GM12865 (cell line): ENCODE data around the gene CFAP70.
A peak's percentile ranks its signal among the peaks of the same experiment; 100 is the strongest.

Experiments
- DNase-seq: peaks from one replicate; pipeline ENCODE4 v3.0.0; 2010; ENCODE audit warnings: low read depth
- H3K4me3 ChIP-seq: 2 replicates; pipeline ENCODE4 v1.5.1; 2011; ENCODE audit warnings: mild to moderate bottlenecking, low read depth, low read length, control low read depth
- TF ChIP-seq, protein P1 (sequence below): IDR thresholded peaks from 2 replicates; pipeline ENCODE4 v1.5.1; 2011; ENCODE audit warnings: low read length, control low read depth, low read depth, inconsistent platforms; ENCODE audit not compliant: insufficient read depth; ENCODE audit errors: missing control alignments

CFAP70 gene

GRCh38 chr10:73253225-73253555 is 105.5 kb downstream of the CFAP70 start:
- peak; percentile 36 for DNase-seq
- TF ChIP-seq, protein P1, sequence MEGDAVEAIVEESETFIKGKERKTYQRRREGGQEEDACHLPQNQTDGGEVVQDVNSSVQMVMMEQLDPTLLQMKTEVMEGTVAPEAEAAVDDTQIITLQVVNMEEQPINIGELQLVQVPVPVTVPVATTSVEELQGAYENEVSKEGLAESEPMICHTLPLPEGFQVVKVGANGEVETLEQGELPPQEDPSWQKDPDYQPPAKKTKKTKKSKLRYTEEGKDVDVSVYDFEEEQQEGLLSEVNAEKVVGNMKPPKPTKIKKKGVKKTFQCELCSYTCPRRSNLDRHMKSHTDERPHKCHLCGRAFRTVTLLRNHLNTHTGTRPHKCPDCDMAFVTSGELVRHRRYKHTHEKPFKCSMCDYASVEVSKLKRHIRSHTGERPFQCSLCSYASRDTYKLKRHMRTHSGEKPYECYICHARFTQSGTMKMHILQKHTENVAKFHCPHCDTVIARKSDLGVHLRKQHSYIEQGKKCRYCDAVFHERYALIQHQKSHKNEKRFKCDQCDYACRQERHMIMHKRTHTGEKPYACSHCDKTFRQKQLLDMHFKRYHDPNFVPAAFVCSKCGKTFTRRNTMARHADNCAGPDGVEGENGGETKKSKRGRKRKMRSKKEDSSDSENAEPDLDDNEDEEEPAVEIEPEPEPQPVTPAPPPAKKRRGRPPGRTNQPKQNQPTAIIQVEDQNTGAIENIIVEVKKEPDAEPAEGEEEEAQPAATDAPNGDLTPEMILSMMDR, result peak; percentile 0
- H3K4me3 ChIP-seq, result peak overlapping the region; percentile 87

DNA sequence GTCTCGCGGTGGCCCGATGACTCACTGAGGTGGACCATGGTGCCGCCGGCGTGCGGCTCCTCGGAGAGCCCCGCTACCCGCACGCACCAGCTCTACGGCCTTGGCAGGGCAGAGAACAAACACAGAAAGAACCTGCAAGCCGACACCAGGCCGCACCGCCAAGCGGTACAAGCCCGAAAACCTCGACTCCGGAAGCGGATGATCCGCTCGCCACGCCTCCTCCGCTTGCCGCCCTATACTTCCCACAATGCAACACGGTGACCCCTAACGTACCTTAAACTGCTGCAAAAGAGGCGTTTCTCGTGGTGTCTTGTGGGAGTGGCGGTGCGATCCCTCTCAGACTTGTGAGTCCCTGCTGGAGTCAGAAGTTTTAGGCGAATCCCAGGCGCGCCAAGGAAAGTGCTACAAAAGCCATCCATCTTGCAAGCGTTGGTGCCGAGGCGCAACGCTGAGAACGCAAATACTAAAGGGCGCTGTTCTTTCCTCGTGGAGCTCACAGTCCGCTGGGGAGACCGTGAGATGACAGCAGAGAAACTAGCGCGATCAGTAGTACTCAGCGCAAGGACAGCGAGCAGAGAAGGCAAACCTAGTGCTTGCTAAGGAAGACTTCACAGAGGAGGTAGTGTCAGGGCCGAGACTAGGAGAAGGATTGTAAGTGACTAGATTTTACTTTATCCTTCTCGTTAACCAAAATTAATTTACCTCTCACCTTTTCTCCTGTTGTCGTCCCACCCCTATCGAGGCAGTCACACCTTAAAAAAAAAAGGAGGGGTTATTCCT is 106.0 kb downstream of the CFAP70 start, which contains the start of gene MRPS16:
TSS of gene MRPS16 (minus strand) at position 200 of the 780 bp plus-strand sequence. CDS start at position 38, 162 bp downstream.
- DNase-seq, result peak; percentile 97
- peak within 1 kb of the TSS; percentile 87 for H3K4me3 ChIP-seq
- TF ChIP-seq, protein P1, result no peak

DNA sequence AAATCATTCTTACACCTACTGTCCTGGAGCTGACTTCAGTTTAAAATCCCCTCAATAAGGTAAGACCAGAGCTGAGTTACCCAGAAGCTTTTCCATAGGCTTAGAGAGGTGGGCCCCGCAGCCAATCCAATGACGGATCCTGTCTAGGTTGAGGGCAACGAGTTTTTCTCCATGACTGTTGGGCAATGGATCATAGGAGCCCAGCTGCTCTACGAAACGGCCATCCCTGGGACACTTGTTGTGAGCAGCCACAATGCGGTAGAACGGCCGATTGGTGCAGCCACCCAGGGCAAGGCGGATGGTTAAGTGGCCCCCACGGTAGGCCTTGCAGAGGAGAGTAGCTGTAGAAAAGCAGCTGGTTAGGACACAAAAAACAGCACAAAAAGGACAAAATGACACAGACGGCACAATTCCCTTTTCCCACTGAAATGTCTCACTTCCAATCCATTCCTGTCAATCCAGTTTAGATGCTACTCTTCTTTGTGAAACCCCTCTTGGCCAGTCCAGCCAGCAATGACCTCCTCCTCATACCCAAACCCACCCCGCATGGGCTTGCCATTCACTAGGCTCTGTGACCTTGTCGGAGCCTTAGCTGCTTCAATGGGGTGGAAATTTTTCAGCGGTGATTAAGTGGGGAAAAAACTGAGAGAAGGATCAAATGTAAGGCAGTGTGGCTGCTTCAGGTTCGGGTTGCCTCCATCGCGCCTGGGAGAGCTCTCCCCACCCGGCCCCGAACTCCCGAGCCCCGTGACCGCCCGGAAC is 106.8 kb downstream of the CFAP70 start:
- TF ChIP-seq, protein P1, result no peak
- peak; percentile 19 for DNase-seq
- peak overlapping the region; percentile 87 for H3K4me3 ChIP-seq

DNA sequence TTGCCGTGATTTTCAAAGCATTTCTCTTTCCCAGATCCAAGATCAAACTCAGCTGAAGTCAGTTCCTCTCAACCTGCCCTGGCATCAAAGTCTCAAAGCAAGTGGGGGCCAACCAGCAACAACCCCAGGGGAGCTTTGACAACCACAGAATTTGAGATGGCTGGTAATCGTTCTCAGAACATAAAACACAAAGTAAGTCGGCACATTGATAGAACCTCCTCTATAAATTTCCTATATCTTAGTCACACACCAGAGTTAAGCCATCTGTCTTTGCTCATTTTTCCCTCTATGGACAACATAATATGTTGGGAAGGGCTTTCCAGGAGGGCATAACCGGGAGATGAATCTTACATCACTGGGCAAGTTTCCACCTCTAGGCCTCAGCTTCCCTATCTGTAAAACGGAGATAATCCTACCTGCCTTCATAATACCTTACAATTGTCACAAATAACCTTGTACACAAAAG is 110.4 kb downstream of the CFAP70 start:
- DNase-seq, result peak; percentile 12
- no peak overlapping the region for H3K4me3 ChIP-seq
- TF ChIP-seq, protein P1, result no peak

GRCh38 chr10:73247509-73248258 is 111.0 kb downstream of the CFAP70 start:
- peak overlapping the region; percentile 96 for H3K4me3 ChIP-seq
- TF ChIP-seq, protein P1, result no peak
- peak; percentile 36 for DNase-seq

DNA sequence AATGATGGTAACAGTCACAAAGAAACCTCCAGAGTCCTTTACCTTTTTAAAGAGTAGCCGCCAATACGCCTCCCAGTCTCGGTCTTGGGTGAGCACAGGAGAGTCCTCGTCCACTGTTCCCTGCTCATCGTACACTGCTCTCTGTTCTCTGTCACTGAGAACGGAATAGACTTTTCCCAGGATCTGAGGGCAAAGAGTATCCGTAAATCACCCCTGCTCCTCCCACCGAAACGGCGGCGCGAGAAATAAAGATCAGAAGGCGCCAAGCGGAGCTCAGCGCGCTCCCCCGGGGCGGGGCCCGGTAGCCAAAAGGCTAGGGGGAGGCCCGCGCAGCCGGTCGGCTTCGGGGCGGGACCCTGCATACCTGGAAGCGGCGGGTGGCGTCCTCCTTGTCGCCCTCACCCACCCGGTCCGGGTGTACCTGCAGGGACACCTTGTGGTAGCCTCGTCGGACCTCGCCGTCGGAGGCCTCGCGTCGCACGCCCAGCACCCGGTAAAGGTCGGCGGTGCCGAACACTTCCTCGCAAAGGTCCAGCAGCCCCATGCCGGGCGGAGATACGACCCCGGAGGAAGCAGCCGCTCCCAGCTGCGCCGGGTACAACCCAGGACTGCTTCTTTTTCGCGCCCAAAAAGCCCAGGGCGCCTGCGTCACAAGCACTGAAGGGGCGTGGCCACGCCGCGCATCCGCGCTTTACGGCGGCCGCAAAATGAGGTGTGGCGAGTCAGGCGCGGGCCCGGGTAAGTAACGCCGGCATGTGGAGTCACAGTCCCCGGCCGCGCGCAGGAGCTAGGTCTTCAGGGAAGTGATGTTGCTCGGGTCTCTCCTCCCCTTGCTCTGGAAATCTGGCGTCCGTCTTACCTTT is 111.8 kb downstream of the CFAP70 start, which contains the start of gene DNAJC9:
TSS of gene DNAJC9 (minus strand) at position 610 of the 863 bp plus-strand sequence. CDS start at position 544, 66 bp downstream.
- TF ChIP-seq, protein P1, result no peak
- H3K4me3 ChIP-seq, result peak within 1 kb of the TSS; percentile 96

More for the DNA sequence above, 111.8 kb downstream of the CFAP70 start, which contains the start of gene DNAJC9:
- peak; percentile 98 for DNase-seq
